HG03060 (cell line): ENCODE measurements around the gene KCTD16.

Experiments
- ATAC-seq: cut with Tn5 transposase; IDR thresholded peaks from one replicate; pipeline ENCODE4 v1.9.1; 2021; ENCODE audit warnings: low read depth, moderate number of reproducible peaks; ENCODE audit not compliant: unreplicated experiment

KCTD16 gene

DNA sequence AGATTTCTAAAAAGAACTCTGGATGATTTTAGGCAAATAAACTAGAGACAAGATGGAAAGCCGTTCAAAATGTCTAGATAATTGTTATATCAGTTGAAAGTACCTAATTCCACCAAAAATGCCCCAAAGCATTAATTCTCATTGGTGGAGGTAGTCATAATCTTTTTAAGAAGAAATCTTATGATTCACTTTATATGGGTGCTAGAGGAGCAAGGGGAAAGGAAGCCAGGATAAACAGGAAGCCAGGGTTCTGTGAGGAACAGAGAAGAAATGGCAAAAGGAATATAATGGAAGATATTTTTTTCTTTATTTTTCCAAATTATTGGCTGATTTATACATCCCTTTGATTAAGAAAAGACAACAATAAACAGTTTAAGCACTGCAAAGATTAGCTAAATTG is 8.0 kb upstream of the KCTD16 start:
- ATAC-seq = no peak

- no peak for ATAC-seq
These were observed 4.0 kb upstream of the KCTD16 start for GRCh38 chr5:144166696-144167095.

GRCh38 chr5:144167998-144168397 is 2.7 kb upstream of the KCTD16 start:
- no peak for ATAC-seq

DNA sequence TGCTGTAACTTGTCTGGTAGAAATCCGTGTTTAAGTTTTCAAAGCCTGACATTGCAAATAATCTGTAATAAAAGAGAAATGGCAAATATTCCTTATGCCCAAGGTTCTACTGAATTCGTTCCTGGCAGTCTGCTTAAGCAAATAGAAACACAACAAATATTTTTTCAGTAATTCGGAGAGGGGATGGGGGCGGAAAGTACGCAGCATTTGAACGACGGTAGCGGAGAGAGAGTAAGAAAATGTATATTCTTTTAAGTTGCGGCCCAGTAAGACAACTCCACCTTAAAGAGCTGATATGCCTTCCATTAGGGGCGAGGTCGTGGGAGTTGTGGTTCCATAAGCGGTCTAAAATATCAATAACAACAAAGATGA is 783 bp upstream of the KCTD16 start:
- ATAC-seq = no peak

DNA sequence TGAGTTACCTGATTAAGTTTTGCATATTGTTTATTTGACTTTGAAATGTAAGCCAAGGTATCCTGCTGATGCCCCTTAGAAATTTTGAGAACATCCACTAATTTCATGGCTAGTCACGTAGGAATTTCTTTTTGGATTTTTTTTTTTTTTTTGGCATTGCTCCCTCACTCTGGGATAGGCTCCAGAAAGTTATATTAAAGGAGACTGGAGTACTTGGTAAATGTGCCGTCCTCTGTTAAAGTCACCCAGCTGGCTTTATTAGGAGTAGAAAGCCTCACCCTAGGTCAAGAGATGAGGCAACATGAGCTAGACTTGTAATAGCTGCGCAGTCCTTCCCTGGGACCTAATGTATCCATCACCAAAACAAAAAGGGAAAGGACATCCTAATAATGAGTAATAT is 3.1 kb downstream of the KCTD16 start:
- no peak for ATAC-seq

DNA sequence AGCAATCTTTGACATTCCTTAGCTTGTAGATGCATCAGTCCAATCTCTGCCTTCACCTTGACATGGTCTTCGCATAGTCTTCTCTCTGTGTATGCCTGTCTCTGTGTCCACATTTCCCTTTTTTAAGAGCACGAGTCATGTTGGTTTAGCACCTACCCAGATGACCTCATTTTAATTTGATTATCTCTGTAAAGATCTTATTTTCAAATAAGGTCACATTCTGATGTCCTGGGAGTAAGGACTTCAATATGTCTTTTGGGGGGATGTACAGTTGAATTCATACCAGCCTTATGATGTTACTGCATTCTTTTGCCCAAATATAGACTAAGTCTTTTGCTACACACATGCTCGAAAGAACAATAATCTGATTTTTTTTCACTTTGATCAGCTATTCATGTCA is 6.9 kb downstream of the KCTD16 start:
- no peak for ATAC-seq

- no peak for ATAC-seq
These were observed 8.6 kb downstream of the KCTD16 start for GRCh38 chr5:144179226-144179625.

DNA sequence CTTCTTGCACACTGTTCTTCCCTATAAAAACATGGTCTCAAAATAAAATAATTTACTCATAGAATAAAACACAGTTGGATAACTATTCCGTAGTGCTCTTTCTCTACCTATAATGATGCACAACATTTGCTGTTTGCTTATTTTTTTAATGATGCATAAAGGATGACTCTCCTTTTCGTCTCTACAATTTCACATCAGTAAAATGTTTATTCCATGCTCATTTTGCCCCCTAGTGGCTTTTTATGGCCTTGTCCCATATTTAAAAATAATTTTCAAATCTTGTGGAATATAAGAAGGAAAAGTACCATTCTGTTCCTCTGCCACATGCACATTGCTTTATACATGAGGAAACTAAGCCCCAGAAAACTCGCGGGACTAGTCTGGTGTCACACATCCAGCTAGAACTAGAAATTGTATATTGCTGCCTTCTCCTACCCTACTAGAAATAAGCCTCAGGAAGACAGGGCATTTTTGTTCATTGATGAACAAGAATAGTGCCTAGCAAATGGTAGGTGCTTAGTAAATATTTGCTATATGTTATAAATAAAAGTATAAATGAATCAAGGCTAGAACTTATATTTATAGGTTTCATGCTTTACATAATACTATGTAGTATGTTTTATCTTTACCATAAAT is 12.7 kb downstream of the KCTD16 start:
- no peak for ATAC-seq

- peak; percentile 67 for ATAC-seq
These were observed 17.1 kb downstream of the KCTD16 start for GRCh38 chr5:144187699-144188294.

DNA sequence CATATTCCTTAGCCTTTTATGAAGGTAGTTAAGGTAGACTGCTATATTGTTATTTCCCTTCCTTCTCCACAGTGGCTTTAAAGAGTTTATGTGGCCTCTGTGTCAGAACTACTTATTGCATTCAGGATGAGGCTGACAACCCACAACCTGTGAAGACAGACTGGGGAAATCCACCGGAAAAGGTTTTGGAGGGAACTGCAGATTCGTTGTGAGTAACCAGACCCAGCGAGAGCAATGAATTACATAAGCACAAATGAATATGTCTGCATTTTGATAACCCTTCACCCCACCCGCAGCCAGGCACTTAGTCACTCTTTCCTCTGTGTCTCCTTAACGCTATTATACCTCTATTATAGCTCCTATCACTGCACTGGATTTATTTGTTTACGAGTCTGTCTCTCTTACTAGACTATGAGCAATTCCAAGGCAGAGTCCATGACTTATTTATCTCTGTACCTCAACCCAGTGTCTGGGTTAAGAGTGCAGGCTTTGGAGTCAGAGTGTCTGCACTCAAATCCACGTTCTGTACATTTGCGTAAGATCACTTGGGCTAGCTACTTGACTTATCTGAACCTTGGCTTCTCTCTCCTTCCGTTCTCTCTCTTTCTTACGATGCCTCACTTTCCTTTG is 19.2 kb downstream of the KCTD16 start:
- no peak for ATAC-seq

DNA sequence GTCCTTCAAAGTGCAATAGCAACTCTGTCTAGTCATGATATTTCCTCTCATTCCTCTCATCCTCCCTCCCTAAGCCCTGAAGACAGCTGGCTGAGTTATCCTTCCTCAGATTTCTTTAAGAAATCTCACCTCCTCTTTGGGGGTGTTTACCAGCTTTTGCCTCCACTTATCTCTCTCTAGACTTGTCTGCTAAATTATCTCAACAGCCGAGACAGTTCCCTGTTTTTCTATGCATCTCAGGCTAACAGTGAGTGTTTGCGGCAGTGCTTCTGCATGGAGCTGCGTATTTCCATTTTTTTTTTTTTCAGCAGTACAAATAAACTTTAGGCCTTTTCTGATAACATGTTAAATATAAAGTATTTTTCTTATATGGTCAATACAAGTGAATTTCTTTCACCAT is 20.9 kb downstream of the KCTD16 start:
- ATAC-seq = no peak

DNA sequence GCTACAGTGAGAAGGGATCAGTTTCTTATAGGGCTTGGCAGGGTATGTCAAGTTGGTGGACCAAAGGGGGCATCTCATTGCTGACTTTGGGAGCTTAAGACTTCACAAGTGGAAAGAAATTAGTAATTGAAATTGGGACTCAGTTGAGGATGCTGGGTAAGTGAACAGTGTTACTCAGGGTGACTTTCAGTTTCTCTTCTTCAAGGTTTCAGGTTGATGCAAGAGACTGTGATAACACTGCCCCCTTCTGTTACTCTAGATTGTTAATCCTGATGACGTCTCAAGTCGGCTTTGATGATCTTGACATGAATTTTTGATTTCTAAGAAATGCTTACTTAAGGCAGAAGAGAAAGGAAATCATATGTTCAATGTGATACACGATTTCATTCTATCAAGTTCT is 21.3 kb downstream of the KCTD16 start:
- ATAC-seq = peak; percentile 94

- no peak for ATAC-seq
These were observed 22.0 kb downstream of the KCTD16 start for GRCh38 chr5:144192661-144193060.

GRCh38 chr5:144194144-144194543 is 23.5 kb downstream of the KCTD16 start:
- ATAC-seq = no peak

- no peak for ATAC-seq
These were observed 24.8 kb downstream of the KCTD16 start for GRCh38 chr5:144195448-144195847.

- ATAC-seq = no peak
These were observed 25.9 kb downstream of the KCTD16 start for GRCh38 chr5:144196612-144197011.

DNA sequence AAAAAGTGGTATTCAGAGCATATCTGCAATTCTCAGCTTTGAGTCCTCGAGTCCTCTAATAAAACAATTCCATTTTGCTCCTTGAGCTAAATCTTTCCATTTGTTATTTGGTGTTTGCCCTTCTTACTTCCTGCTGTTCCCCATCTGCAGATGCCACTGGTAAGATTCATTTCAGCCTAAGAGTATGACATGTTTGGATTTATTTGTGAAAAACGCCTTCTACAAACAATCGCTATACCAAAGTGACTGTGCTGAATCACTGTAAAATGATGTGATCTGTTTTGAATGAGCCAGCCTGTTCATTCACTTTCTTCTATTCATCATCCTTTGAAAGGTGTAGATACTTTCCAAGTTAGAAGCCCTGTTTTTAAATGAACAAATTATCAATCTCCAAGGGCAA is 27.7 kb downstream of the KCTD16 start:
- ATAC-seq = no peak

DNA sequence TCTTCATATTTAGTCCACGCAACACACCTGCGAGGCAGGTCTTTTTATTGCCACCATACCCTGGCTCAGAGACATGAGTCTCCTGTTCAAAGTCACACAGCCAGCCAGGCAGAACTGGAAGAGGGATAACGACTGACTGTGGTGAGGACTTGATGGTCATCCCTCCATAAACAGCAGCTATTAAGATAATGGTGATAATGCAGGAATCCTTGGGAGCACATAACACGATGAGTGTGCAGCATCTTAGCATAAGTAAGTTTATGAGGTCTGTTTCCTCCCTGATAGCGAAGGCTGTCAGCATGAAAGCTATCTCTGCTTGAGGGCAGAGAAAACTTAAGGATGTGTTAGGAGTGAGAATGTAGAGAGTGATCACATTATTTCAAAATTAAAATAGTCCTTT is 30.9 kb downstream of the KCTD16 start:
- ATAC-seq = no peak

GRCh38 chr5:144202072-144202471 is 31.4 kb downstream of the KCTD16 start:
- no peak for ATAC-seq

DNA sequence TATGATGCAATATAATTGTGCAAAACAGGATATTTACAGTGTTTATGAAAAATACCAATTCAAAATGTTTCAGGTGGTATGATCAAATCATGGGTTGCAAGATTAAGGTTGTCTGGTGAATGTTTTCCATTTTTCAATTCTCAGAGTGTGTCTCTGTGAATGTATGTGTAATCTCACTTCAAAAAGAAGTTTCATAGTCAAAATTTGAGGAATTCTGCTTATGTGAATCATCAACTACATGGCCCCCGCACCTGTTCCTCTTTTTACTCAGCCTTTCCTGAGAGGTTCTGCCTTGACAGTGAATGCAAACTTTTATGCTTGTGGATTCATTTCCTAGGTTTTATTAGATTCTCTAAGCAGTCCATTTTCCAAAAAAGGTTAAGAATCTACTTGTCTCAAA is 32.1 kb downstream of the KCTD16 start:
- no peak for ATAC-seq

DNA sequence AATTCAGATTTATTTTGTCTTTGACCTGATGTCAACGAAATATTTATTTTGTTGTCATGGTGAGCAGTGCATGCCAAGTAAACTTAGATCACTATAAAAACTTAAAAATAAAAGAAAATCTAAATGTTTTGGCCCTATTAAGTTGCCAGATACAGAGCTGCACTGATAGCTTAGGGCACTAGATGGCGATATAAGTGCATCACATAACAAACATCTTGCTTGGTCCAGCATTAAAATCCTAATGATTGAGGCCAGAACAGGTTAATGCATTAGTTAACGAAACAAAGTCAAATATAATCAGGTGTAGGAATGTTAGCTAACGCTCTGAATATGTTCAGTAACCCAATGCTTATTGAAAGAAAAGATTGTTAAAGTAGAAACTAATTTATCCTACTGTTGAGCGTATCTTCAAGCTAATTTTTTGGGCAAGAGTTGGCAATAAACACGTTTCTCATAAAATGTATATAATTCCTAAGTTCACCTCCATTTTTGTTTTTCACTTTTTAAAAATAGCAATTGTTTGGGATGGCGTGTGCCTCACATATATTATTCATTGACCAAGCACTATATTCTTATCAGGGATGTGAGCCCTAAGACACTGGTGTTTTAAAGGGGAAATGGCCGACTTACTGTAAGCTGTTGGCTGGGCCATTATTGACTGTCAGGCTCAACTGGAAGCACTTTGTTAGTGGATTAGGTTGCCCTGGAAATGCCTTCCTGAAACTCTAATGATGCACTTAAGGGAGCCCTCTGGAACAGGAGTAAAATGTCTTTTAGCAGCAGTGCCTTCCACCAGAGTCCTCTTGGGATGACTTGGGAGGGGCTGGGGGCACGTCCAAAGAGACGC is 33.3 kb downstream of the KCTD16 start:
- ATAC-seq = peak; percentile 58
